Stimulated activated CD4-positive, alpha-beta T cell treated with anti-CD3 and anti-CD28 coated beads, Interleukin-4, amount 100 ng/mL, for 1 hour (primary cell): Measurements from ENCODE around the gene LINC00305.

Experiments
- DNase-seq: peaks from one replicate; pipeline ENCODE4 v3.0.0-alpha.2; 2020

The LINC00305 gene

DNA sequence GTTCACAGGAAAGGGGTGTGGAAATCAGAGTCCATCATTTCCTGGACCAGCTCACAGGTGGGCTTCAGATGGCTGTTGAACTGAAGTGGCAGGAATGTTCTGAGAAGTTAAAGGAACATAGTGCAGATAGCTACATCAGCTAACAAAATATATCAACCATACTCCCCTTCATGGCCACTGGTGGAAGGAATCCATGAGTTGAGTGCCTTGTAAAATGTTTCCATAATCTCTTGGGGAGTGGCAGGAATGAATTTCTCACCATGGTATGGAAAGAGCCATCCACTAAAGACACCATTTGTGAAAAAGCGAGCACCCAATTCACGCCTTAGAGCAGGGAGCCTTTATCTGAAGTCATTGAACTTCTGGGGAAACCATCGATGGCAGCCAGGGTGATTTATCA is at the start of gene LINC00305:
LINC00305 (minus strand) TSS at position 101 of the 400 bp plus-strand sequence.
- DNase-seq, result no peak

DNA sequence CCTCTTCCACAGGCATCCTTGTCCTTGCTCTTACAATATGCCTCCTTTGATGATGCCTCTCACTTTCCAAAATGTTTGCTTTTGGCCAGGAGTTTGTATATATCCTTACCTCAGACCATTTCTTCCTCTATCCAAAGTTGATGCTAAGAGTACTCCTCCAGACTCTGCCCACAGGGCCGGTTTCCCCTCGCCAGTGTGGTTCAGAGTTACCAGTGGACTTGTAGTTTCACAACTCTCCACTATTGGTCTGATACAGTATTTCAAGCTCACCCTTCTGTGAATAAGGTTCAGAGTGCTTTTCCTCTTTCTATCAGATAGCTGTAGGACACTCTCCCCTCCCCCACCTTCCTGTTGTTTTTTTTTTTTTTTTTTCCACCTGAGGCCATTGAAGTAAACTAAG is 42.2 kb upstream of the LINC00305 start:
- DNase-seq, result no peak

DNA sequence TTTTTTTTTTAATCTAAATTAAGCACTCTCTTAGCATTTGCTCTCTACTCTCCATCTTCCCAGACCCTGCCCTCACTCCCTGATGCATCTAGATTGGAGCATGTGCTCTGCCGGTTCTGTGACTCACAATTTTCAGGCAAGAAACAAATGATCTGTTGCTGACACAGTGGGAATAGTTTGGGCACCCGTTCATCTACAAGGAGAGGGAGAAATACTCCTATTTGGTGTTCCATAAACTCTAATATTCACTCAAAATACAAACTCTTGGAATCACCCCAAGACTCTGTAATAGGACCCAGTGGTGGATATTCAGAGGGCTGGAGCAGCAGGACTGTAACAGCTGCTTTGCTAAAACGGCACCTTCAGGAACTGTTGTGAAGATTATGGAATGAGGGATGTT is 37.1 kb upstream of the LINC00305 start:
- no peak for DNase-seq

DNA sequence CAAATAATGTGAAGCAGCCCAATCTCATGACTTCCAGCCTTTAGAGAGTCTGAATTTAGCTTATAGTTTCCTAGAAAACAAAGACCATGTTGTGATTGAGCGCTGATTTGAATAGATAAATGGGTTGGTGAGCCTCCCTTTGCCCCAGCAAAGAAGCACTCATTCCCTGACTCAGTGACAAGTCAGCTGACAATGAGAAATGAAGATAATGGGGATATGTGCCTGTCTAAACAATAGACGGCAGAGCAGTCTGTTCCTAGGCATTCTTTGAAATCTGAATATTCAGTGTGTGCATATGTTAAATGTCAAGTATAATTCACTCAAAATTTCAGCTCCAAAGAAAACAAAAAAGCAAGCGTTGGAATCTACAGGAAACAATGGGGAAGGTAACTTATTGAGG is 34.8 kb upstream of the LINC00305 start:
- no peak for DNase-seq

DNA sequence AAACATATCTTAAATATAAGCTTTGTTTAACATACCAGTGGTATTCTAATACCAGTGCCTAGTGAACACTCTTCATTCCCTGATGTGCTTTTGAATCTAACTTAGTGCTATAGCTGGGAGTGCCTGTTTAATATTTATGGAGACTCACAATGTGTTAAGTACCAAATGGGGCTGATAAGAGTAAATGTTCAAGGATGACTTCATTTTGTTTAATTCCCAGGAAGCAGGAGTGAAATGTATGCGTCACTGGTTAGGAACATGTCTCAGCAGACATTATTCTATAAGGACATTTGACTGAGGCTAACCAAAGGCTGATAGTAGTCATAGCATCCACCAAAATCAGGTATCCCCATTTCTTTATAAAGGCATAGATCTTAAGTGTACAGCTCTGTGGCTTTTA is 31.7 kb upstream of the LINC00305 start:
- DNase-seq, result no peak

DNA sequence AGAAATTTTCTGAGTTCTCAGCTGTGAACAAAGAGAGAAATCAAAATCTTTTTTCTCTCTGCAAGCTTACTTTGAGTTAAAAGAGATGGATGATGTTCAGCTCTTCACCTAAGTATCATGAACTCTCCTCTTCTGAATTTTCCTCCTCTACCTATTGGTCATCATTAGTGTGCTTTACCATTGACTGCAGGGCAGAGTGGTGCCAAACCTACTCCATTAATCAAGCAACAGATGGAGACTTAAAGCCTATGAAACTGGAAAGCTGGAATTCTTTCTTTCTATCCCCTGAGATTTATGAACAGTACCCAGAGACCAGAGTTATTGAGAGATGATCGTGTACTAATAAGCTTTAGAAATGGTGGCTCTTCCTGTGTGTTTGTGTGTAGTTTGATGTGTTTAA is 31.3 kb upstream of the LINC00305 start:
- DNase-seq, result no peak

DNA sequence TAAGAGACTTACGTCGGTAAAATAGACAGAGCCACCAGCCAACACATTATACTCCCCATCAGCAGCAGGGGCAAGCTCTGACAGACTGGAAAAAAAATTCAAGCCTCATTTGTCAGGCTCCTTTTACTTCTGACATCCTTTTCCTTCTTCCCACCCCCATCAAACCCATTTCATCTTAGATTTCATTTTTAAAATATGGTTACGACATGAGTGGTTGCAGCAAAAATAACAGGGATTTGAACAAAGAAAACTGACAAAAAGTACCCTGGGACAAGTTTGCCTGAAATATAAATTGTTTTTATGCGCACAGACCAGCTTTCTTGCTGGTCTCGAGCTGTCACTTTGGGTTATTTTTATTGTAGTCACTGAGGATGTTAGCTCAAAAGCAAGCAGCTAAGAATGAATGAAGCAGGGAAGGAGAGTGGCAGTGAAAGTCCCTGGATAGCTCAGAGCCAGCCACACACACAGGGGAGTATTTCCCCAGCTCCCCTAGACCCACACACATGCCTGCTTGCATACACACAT is 30.7 kb upstream of the LINC00305 start:
- DNase-seq, result no peak

DNA sequence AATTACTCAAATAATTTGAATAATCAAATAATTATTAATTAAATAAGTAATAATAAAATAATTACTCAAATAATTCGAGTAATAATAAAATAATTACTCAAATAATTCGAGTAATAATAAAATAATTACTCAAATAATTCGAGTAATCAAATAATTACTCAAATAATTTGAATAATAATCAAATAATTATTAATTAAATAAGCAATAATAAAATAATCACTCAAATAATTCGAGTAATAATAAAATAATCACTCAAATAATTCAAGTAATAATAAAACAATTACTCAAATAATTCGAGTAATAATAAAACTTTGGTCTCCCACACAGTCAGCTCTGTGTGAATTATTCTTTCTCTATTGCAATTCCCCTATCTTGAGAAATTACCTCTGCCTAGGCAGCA is 30.0 kb upstream of the LINC00305 start:
- DNase-seq, result no peak

DNA sequence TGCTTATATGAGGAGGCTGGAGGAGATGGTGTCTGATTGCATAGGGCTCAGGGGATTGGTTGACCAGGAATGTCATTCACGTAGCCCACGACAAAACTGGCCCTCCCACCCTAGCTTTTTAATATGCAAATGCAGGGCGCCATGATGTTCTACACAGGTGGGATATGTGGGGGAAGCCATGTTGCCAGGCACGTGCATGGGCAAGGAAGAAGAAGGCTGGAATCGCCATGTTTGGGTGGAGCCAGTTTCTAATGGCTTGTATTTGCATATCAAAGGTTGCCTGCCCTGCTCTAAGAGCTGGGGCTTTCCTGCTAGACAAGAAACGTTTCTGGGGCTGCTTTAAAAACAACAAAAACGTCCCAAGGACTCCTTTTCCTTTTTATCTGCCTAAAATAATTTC is 26.5 kb upstream of the LINC00305 start:
- DNase-seq, result no peak

DNA sequence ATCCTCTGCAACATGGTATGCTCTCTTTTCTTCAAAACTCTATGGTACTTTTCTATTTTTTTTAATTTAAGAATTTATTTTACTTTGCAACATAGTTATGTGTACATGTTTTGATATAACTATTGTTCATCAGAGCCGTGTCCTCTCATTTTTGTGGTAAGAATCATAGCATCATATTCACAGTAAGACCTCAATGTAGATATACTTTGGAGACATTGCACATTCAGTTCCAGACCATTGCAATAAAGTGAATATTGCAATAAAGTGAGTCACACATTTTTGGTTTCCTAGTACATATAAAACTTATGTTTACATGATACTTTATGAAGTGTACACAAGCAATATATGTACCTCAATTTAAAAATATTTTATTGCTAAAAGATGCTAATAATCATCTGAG is 22.7 kb upstream of the LINC00305 start:
- DNase-seq, result no peak

DNA sequence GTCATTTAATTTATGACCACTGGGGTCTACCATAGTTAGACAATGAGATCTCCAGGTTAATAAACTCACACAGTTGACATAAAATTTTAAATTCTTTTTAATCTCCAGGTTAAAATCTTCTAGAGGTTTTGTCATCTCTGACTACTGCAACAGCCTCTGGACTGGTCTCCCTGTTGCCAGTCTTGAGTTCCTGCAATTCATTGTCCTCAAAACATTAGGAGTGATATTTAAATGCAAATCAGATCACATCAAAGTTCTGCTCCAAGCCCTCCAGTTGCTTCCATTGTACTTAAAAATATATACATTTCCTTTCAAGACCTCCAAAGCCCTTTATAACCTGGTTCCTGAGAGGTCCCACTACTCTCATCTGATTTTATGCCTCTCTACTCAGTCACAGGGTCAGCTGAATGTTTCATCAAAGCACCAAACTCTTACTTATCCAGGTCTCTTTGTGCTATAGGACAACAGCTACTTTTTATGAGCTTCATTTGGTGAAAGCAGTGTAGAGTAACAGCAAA is 18.6 kb upstream of the LINC00305 start:
- no peak for DNase-seq

DNA sequence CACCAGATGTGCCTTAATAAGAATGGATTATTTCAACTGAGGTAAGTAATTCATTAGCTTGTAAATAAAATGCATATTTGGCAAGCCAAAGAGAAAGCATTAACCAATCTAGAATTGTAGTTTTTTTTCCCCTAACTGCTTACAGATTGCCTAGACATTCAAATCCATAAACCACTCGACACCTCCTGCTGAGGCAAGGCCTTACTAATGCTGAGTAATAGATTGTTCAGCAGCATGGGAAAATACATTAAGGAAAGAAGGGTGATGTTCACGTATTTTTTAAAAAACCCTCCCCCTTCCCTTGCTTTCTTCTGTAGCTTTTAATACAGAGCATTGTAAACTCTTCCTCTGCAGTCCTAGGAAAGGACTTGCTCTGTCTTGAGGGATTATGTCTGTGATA is 17.0 kb upstream of the LINC00305 start:
- DNase-seq, result no peak

DNA sequence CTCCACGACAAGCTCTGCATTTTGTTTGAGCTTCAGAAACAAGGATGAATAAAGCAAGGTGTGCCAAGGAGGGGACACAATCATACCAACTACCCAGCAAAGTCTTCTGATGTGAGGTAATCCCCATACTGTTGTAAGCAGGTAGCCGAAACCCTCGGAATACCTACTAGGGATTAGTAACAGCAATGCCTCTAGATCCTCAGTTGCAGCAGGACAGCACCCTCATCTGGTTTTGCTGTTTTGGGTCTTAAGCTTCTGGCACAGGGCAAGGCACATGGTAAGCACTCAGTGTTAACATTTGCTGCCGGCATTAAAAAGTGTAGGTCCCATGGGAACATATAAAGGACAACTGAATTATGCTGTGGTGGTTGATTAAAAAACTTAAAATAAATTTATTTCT is 16.0 kb upstream of the LINC00305 start:
- DNase-seq, result no peak

DNA sequence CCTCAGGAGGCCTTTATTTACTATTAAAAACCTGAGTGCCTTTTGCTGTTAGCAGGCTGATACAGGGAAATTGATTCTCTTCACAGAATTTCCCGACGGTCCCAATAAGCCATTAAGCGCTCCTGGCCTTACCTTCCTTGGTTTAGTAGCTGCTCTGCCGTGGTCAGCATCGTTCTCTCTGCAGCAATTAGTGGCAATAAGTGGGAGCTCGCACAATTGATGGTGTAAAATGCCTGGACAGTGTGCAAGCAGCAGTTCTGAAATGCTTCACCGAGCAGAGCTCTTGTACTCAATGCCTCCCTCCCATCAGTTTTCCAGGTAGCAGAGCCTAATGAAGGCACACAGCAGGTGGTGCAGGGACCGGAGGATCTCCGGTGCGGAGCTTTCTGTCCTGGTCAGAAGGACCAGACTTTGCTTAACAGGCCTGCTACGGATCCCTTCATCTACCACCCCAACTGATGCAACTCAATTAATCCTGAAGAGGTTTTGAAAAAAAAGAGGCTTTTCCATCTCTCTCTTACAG is 1.1 kb upstream of the LINC00305 start:
- DNase-seq, result no peak

DNA sequence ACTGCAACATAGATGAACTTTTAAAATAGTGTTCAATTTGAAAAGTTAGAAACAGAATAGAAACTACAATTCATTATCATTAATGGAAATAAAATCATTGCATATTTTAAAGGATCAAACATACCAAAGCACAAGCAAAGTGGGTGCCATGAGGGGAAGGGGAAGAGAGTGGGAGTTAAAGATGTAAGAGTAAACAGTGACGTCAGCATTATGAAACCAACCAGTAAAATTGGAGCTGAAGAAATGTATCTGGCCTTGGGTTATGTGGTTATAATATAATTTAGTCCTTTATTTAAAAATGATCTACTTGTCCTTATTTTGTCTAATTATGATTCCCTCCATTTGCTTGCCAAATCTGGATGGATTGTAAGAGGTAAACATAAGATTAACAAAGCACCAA is 6.0 kb downstream of the LINC00305 start:
- no peak for DNase-seq

DNA sequence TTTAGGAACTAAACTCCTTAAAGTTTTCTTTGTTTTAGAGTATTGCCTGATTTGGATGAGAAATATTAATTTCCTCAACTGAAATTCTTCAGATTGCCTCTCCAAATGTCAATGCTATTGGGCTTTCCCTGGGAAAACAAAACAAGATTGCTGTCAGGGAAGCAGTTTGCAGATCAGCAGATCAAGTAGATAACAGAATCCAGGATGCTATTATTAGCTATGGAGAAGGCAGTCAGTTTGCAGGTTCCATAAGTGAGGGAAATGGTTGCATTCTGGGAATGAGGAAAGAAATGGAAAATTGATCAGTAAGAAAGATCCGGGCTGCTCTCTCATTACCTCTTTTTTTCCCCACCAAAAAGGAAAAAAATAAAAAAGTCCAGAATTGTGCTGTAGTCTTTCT is 11.0 kb downstream of the LINC00305 start:
- DNase-seq, result no peak

DNA sequence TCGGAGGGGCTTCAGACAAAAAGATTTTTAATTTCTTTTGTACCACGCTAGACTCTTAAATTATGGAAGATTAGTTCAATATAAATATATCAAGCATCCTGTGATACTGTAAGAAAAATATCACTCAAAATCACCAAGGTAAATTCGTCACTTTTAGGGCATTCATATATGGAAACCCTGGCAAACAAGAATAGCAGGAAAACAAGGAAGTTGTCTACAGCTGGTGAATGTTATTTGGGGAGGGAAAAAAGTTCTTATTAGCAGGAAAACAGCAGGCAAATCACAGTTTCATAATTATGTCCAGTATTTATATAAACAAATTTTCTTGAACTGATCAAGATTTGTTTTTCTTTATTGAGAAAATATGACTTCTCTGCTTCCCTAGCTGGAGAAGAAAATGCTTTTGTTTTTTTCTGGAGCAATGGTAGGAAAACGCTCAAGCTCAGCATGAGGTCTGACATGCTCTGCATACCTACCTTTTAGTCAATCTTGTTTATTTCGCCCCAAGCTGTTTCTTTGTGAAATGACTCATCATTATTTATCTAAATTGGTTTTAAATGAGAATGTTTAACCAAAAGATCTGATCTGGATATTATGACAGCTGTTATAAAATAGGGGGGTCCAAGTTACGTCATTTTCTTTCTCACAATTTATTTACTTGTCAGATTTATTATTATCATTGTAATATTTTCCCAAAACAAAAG is 14.7 kb downstream of the LINC00305 start:
- DNase-seq, result no peak

DNA sequence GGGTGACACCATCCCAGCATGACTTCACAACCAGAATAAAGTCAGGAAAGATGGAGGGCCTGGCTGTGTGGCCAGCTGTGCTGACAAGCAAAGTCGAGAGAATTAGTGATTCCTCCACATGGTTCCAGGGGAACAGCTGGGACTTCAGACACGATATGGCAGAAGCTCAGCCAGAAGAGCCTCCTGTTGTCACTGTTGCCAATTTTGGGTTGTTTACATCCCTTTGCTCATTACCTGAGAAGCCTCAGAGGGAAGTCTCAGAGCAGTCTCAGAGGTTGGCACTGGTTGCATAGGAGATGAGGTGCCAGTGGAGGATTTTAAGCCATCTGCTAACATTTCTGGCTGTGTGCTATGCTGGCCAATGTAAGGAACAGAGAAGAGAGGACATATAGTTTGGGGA is 16.0 kb downstream of the LINC00305 start:
- DNase-seq, result no peak

DNA sequence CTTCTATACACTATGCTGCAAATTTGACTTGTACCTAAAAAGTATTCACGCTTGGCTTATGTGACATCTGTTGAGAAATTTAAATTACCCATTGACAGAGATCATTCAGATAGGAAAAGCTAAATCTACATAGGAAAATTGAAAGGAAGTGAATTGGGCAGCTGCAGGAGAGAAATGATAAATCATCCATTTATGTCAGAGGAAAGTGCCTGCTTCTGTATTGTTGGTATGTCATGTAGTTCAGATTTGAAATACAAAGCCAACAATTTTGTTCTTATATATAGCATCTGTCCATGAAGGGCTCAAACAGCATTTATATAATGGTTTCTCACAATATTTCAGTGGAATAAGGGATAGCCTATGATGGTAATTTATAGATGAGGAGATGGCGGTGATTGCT is 17.6 kb downstream of the LINC00305 start:
- DNase-seq, result no peak

DNA sequence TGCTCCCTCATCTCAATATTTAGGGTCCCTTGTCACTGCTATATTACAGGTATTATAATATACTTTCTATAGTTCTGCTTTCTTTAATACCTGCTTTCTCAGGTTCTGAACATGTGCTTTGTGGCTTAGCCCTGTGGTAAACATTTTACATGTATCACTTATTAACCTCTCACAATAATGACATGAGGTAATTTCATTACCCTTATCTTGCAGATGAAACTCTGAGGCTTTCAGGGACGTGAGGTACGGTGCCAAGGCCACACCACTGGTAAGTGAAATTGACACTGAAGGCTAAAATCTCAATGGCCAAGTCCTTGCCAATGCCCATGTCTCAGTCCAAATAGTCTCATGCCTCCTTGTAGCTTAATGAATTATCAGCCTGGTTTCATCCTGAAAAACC is 21.7 kb downstream of the LINC00305 start:
- DNase-seq, result no peak

DNA sequence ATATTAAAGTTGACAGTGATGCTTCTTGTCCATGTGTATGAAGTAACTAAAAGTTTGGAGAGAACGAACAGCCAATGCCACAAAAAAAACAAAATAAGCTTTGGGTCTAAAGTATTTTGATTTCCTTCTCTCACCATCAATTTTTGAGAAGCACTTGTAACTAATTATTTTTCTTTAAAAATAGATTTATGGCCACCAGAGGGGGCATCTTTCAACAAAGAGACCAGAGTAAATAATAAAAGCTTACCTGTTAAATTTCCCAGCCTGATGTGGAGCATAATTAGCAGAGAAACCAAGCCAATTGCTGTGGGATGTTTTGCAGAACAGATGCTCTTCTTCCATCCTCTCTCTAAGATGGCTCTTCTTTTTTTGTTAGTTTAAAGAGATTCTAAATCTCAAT is 29.0 kb downstream of the LINC00305 start:
- no peak for DNase-seq

DNA sequence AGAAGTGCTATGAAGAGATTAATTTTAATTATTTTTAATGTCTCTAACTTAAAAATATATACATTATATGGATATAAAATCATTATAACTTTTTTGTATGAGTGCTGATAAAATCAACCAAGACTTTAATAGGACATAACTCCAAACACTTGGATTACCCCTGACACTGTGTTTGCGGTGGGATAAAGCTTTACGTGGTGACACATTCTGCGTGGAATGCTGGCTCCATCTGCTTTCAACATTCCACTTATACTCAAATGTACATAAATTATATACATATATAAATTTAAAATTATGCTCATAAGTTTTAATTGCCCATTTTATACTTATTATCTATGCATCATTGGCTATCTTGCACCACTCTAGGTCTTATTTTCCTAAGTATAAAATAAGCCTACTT is 30.5 kb downstream of the LINC00305 start:
- DNase-seq, result no peak

DNA sequence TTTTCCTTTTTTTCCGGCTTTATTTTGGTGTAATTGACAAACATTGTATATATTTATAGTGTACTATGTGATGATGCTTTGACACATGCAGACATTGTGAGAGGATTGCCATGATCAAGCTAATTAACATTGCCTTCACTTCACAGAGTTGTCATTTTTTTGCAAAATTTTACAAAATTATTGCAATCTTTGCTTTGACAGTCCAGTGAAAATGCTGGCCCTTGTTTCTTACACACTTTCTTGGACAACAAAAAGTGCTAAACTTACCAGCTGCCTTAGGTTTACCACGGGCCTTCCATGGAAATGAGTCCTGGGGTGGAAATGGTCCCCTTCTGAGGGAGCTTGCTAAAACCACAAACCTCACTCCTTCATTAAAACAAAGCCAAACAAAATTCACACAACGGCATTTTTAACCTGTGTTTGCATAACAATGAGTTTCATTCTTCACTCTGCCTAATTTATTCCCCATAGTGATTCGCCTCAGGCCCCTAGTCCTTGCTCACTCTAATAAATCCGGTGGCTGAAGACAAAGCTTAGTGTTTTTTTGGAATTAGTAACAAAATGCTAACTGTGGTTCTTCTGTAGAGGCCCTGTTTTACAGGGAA is 32.2 kb downstream of the LINC00305 start:
- no peak for DNase-seq

DNA sequence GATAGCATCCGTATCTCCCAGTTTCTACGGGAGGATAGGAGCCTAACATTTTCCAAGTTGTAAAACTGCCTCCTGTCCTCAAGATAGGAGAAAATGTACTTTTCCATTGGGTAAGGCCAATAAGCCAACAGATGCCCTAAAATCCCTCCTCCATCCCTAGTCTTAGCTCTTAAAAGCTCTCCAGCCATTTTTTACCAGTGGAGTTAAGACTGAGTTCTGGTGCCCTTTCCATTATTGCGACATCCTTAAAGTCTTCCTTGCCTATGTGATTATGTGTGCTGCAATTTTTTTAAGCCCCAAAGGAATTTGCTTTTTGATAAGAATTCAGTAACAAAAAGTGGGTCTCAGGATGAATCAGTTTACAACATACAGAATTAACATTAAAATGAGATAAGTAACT is 33.0 kb downstream of the LINC00305 start:
- no peak for DNase-seq
